SU-DHL-6 (cell line): ENCODE data around the gene GMDS.

ENCODE experiments used
- H2AFZ ChIP-seq: fragments of 200-600 bp; sonication (generic); 2 replicates; pipeline ENCODE4 v1.6.1; 2014; ENCODE audit warnings: low read depth, mild to moderate bottlenecking, moderate library complexity, mixed read lengths, antibody characterized with exemption, low read length; ENCODE audit not compliant: severe bottlenecking
- H3F3A ChIP-seq: fragments of 200-600 bp; shearing (Covaris generic); 2 replicates; pipeline ENCODE4 v1.6.0; 2016; ENCODE audit warnings: antibody characterized with exemption, mild to moderate bottlenecking; ENCODE audit not compliant: insufficient read depth
- H3K27ac ChIP-seq: fragments of 200-600 bp; sonication (generic); 2 replicates; pipeline ENCODE4 v1.5.1; 2016; ENCODE audit warnings: low read depth, mild to moderate bottlenecking, low read length, moderate library complexity, mixed read lengths
- H3K27me3 ChIP-seq: fragments of 200-600 bp; sonication (generic), shearing (Covaris generic); 2 replicates; pipeline ENCODE4 v1.6.0; 2014; ENCODE audit warnings: mild to moderate bottlenecking, low read length
- H3K36me3 ChIP-seq: fragments of 200-600 bp; sonication (generic); 2 replicates; pipeline ENCODE4 v1.6.1; 2014; ENCODE audit warnings: mild to moderate bottlenecking, low read length, mixed read lengths
- H3K4me2 ChIP-seq: fragments of 300-600, 200-600 bp; shearing (Covaris generic), sonication (generic); 2 replicates; pipeline ENCODE4 v1.6.0; 2014; ENCODE audit warnings: low read length, low read depth, mild to moderate bottlenecking; ENCODE audit not compliant: poor library complexity, severe bottlenecking
- H3K4me3 ChIP-seq: fragments of 200-600 bp; sonication (generic); 2 replicates; pipeline ENCODE4 v1.5.1; 2014; ENCODE audit warnings: antibody characterized with exemption, low read length, mild to moderate bottlenecking, mixed read lengths; ENCODE audit not compliant: insufficient read depth, poor library complexity, severe bottlenecking
- H3K79me2 ChIP-seq: fragments of 200-600 bp; sonication (generic); 2 replicates; pipeline ENCODE4 v1.6.1; 2014; ENCODE audit warnings: mild to moderate bottlenecking, low read length, moderate library complexity; ENCODE audit not compliant: insufficient read depth
- H3K9ac ChIP-seq: fragments of 200-600 bp; sonication (generic); 2 replicates; pipeline ENCODE4 v1.7.0; 2014; ENCODE audit warnings: mild to moderate bottlenecking, low read length
- H3K9me2 ChIP-seq: fragments of 200-600 bp; sonication (generic); replicated peaks from 2 replicates; pipeline ENCODE4 v1.6.1; 2014; ENCODE audit warnings: low read length; ENCODE audit not compliant: insufficient read depth
- H3K9me3 ChIP-seq: fragments of 200-600 bp; sonication (generic); 2 replicates; pipeline ENCODE4 v1.6.1; 2014; ENCODE audit warnings: low read length, mixed read lengths; ENCODE audit not compliant: insufficient read depth
- H4K20me1 ChIP-seq: fragments of 200-600 bp; sonication (generic); 2 replicates; pipeline ENCODE4 v1.6.1; 2014; ENCODE audit warnings: low read depth, mild to moderate bottlenecking, antibody characterized with exemption, low read length, moderate library complexity, mixed read lengths
- EZH2phosphoT487 ChIP-seq: fragments of 200-600 bp; sonication (generic), shearing (Covaris generic); conservative IDR thresholded peaks from 2 replicates; pipeline ENCODE4 v1.6.1; 2018; ENCODE audit warnings: mild to moderate bottlenecking, antibody characterized with exemption, low read length, moderate library complexity, mixed read lengths
- TF ChIP-seq, protein P1 (sequence below): fragments of 200-600 bp; sonication (generic); IDR thresholded peaks from one replicate; pipeline ENCODE4 v1.5.1; 2017; ENCODE audit warnings: antibody characterized with exemption, mild to moderate bottlenecking, low read length, moderate library complexity; ENCODE audit not compliant: insufficient read depth, poor library complexity, severe bottlenecking

GMDS gene

DNA sequence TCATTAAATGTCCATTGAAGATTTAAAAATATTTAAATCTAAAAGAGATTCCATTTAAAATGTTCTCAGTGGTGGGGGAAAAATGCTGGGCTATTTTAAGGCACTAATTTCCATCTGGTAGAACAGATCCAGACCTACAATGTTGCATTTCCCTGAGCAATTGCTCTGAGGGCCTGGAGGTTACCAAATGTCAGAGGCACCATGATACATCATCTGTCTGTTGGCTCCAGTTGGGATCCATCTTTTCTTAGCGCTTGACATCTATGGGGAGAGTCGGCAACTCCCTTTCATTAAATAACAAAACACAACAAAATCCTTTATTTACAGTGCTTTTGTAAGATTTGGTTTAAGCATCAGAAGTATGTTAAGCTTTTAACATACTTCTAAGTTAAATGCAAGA lies 411.2 kb downstream of the GMDS start:
- H4K20me1 ChIP-seq, result no peaks in the 10 kb centered on the region
- no peak overlapping the region for H3K9ac ChIP-seq
- no peaks in the 10 kb centered on the region for H3K27me3 ChIP-seq
- H3K79me2 ChIP-seq, result no peaks in the 10 kb centered on the region
- H3K4me3 ChIP-seq, result no peak overlapping the region
- TF ChIP-seq EZH2phosphoT487, result no peak
- TF ChIP-seq, protein P1, sequence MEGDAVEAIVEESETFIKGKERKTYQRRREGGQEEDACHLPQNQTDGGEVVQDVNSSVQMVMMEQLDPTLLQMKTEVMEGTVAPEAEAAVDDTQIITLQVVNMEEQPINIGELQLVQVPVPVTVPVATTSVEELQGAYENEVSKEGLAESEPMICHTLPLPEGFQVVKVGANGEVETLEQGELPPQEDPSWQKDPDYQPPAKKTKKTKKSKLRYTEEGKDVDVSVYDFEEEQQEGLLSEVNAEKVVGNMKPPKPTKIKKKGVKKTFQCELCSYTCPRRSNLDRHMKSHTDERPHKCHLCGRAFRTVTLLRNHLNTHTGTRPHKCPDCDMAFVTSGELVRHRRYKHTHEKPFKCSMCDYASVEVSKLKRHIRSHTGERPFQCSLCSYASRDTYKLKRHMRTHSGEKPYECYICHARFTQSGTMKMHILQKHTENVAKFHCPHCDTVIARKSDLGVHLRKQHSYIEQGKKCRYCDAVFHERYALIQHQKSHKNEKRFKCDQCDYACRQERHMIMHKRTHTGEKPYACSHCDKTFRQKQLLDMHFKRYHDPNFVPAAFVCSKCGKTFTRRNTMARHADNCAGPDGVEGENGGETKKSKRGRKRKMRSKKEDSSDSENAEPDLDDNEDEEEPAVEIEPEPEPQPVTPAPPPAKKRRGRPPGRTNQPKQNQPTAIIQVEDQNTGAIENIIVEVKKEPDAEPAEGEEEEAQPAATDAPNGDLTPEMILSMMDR, result no peak
- H3F3A ChIP-seq, result no peaks in the 10 kb centered on the region
- no peak overlapping the region for H3K27ac ChIP-seq
- H2AFZ ChIP-seq, result no peak overlapping the region
- H3K4me2 ChIP-seq, result no peak overlapping the region
- no peaks in the 10 kb centered on the region for H3K9me2 ChIP-seq
- H3K9me3 ChIP-seq, result no peaks in the 10 kb centered on the region
- H3K36me3 ChIP-seq, result no peaks in the 10 kb centered on the region

DNA sequence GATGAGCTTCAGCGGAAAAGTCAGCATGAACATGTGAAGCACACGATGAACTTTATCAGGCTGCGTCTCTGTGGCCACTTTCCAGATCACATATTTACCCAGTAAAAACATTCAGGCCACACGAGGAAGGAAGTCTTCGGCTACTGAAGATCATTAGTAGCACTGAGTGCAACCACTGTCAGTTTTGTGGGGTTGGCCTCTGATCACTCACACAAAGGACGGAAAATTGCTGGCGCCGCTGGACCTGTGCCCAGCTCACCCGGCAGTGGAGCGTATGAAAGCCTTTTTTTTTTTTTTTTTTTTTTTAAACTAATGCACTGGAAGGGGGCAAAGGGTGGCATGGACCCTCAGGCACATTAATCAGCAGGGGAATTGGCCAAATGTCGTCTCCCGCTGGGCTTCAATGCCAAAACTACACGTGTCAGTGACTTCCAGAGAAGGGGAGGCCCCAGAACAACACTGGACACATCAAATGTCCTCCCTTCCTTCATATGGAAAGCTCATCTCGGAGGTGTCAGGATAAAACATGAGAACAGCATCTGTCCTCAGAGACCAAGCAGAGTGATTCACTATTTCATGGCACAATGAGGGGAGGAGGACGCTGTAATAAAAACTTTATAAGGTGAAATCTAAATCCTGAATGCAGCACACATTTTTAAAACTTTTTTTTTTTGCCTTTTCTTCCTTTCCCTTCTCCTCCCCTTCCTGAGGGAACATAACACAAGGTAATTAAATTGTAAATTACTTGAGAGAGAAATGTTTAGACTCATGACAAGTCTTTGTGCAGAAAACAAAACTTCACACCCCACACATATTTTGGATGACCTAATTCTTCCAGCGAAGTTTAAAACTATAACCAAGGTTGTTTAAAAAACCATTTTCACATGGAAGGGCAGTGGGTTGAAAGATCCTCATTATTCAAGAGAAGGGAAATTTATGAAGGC lies 412.3 kb downstream of the GMDS start:
- H2AFZ ChIP-seq, result no peak overlapping the region
- 0 out of 2 replicates have a peak, but pooled peaks cover 1% of the 10 kb centered on the region for H3K36me3 ChIP-seq
- no peak overlapping the region for H3K4me2 ChIP-seq
- H3K27me3 ChIP-seq, result no peaks in the 10 kb centered on the region
- H3K4me3 ChIP-seq, result no peak overlapping the region
- H3K9ac ChIP-seq, result no peak overlapping the region
- no peaks in the 10 kb centered on the region for H3K79me2 ChIP-seq
- peaks cover 7% of the 10 kb centered on the region for H3K9me3 ChIP-seq
- TF ChIP-seq, protein P1, result no peak
- TF ChIP-seq EZH2phosphoT487, result no peak
- H3K27ac ChIP-seq, result no peak overlapping the region
- no peaks in the 10 kb centered on the region for H3K9me2 ChIP-seq
- no peaks in the 10 kb centered on the region for H3F3A ChIP-seq
- H4K20me1 ChIP-seq, result no peaks in the 10 kb centered on the region

DNA sequence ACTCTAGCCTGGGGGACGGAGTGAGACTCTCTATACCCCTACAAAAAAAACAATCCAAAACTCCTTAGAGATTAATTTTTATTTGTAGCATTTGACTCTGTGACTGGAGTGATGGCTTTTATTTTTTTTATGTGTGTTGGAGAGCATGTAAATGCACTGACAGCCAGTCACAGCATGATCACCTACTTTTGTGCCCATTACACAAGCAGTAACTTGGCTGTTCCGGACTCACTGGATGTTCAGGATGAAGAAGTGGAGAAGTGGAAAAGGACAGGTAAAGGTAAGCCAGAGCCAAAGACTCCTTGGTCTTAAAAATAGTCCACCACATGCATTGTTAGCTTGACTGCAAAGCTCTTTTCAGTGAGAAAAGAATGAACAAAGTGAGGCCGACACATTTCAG lies 413.0 kb downstream of the GMDS start:
- Histone ChIP-seq H3K4me3 (no peak overlapping the region), H4K20me1 (no peaks in the 10 kb centered on the region), H3K4me2 (no peak overlapping the region), H3K79me2 (no peaks in the 10 kb centered on the region), H3K9me2 (no peaks in the 10 kb centered on the region), H3K9me3 (peaks cover 13% of the 10 kb centered on the region), H3K9ac (no peak overlapping the region), H3F3A (no peaks in the 10 kb centered on the region), H3K36me3 (peaks cover 3% of the 10 kb centered on the region; the same call in 1 of the 2 replicates), H2AFZ (no peak overlapping the region), H3K27me3 (no peaks in the 10 kb centered on the region), H3K27ac (no peak overlapping the region)
- TF ChIP-seq, protein P1, result no peak
- no peak for TF ChIP-seq EZH2phosphoT487
